Natural killer cell treated with Interleukin-12 subunit alpha and Interleukin-12 subunit beta and Interleukin-15 and Interleukin-18, amount 100 ng/mL, for 72 hours (primary cell): ENCODE measurements around the gene CFAP97D1. TPM values are rescaled to one million over a fixed set of nuclear protein-coding genes. Genes with fewer than 3 reads are reported as not detected.

Source experiments
- ATAC-seq, 2 donors: fragments of 150-1000 bp; cut with Tn5 transposase in 1 of 2; sonication (Bioruptor Pico), chemical (Tn5 transposase) in 1 of 2; 2 replicates each; pipeline ENCODE4 v1.10.0; 2021
- DNase-seq: peaks from one replicate; pipeline ENCODE4 v3.0.0; 2022; ENCODE audit warnings: low spot score
- H3K27ac Mint-ChIP-seq, 2 donors: 1 replicate in 1 of 2; 2 replicates in 1 of 2; pipeline ENCODE4 v1.8.0; 2022; ENCODE audit warnings: mixed read lengths in 2 of 2, mild to moderate bottlenecking in 1 of 2, moderate library complexity in 1 of 2
- H3K27me3 Mint-ChIP-seq, 2 donors: 1 replicate in 1 of 2; 2 replicates in 1 of 2; pipeline ENCODE4 v1.8.0; 2022; ENCODE audit warnings: mixed read lengths in 2 of 2
- H3K36me3 Mint-ChIP-seq: one replicate; pipeline ENCODE4 v1.8.0; 2022; ENCODE audit warnings: mixed read lengths
- H3K4me1 Mint-ChIP-seq, 2 donors: 1 replicate in 1 of 2; 2 replicates in 1 of 2; pipeline ENCODE4 v1.8.0; 2022; ENCODE audit warnings: low read depth in 2 of 2, mixed read lengths in 2 of 2, mild to moderate bottlenecking in 1 of 2
- H3K4me3 Mint-ChIP-seq: one replicate; pipeline ENCODE4 v1.8.0; 2022; ENCODE audit warnings: mixed read lengths
- H3K9me3 Mint-ChIP-seq: 2 replicates; pipeline ENCODE4 v1.8.0; 2022; ENCODE audit warnings: mixed read lengths
- total RNA-seq, 2 donors: library from RNA; stranded (reverse); gene quantifications; one replicate each; pipeline ENCODE4 v1.2.3, GENCODE V29; 2022

The CFAP97D1 gene
- total RNA-seq, 2 donors from 2014 or later, result not detected

DNA sequence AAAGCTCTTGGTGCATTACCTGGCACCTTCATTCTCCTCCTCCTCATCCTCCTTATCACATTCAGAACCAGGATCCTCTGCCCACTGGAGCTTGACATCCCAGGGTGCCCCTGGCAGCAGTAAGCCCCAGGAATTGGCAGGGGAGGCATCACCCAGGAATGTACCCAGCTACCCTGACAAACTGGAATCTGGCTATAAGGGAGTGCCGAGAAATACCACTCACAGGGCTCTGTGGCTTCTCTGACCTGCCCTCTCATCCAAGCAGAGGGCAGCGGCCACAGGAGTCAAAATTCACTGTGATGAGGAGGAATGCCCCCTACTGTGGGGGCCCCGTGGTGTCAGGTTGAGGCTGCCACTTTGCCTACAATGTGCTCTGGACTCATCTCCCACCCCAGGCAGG, 33.2 kb downstream of the CFAP97D1 start:
- H3K4me1 Mint-ChIP-seq, result no peaks in the 10 kb centered on the region
- ATAC-seq, result no peak

DNA sequence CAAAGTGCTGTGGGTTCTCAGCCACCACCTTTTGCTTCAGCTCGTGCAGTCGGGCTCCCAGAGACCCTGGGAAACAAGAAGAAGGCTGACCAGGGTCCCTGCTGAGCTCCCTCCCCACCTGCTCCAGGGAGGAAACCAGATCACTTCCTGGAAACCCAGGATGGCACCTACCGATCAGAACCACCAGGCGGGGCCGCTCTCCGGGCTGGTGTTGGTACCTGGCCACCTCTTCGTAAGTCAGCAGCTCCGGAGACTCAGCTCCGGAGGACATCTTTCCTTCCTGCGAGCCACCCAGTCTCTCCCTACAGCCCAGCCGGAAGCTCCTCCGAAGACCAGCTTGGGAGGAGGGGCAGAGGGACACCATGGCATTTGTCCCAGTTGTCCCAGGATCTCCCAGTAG, 33.8 kb downstream of the CFAP97D1 start:
- DNase-seq (no peak), ATAC-seq (no peak)
- no peaks in the 10 kb centered on the region for H3K4me1 Mint-ChIP-seq
- no peaks in the 10 kb centered on the region for H3K36me3 Mint-ChIP-seq
- H3K27me3 Mint-ChIP-seq, result peaks cover 7 to 14% of the 10 kb centered on the region in 2 donors
- no peak overlapping the region for H3K4me3 Mint-ChIP-seq
- no peak overlapping the region for H3K27ac Mint-ChIP-seq
- H3K9me3 Mint-ChIP-seq, result no peaks in the 10 kb centered on the region

More for the DNA sequence above, 33.2 kb downstream of the CFAP97D1 start:
- Mint-ChIP-seq H3K9me3 (no peaks in the 10 kb centered on the region), H3K27ac (no peak overlapping the region), H3K4me3 (no peak overlapping the region), H3K27me3 (peaks cover 7 to 14% of the 10 kb centered on the region in 2 donors), H3K36me3 (no peaks in the 10 kb centered on the region)
- no peak for DNase-seq

DNA sequence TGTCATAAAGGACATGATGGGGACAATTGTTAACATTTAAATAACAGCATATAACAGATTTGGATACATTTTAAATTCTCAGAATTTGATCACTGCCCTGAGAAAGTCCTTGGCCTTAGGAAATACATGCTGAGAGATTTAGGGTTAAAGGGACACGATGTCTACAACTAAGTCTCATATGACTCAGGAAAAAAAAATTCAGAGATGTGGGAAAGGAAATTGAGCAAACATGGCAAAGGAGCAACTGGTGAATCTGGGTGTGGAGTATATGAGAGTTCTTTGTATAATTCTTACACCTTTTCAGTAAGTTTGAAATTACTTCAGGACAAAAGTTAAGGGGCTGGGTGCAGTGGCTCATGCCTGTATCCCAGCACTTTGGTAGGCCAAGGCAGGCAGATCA, 34.5 kb downstream of the CFAP97D1 start:
- H3K27me3 Mint-ChIP-seq, result peaks cover 7 to 14% of the 10 kb centered on the region in 2 donors
- H3K36me3 Mint-ChIP-seq, result no peaks in the 10 kb centered on the region
- H3K9me3 Mint-ChIP-seq, result no peaks in the 10 kb centered on the region
- no peak for ATAC-seq
- no peak for DNase-seq
- no peak overlapping the region for H3K27ac Mint-ChIP-seq
- no peak overlapping the region for H3K4me3 Mint-ChIP-seq
- no peaks in the 10 kb centered on the region for H3K4me1 Mint-ChIP-seq

DNA sequence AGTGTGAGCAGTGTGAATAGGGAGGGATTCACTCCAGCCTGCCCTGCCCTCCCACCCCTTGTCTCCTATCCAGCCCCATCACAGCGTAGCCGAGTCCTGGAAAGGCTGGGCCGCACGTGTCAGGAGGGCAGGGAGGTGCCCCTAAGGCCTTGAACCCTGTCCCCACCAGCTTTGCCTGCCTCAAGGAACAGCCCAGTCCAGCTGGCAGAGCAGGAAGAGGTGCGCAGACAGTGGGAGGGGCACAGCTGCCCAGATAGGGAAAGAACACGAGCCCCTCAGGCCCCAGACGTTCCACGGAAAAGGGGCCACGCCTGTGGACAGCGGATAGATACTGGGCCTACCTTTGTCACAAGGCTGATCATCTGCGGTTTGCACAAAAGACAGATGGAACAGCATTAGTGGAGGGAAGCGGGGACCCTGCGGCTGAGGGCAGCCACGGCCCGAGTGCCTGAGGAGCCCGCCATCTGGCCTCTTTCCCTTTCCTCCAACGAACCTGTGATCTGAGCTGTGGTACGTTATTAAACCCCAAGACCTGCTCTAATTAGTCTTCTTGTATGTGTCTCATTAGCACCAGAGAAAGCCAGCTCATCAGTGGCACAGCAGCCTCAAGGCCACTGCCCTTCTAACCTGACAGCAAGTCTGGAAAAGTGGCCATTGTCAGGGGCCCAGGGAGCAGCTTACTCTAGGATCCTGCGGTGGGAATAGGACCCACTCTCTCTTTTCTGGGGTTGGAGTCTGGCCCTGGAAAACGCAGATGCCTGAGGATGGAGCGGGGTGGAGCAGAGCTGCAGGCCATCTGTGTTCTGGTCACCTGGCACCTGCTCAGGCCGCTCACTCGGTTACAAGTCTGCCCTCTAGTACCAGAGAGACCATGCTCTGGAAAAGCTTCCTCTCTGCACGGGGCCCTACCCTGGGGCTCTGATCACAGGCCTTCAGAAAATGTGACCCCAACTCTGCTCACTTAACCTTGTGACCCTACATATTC, 36.4 kb downstream of the CFAP97D1 start:
- no peaks in the 10 kb centered on the region for H3K9me3 Mint-ChIP-seq
- H3K36me3 Mint-ChIP-seq, result no peaks in the 10 kb centered on the region
- DNase-seq (no peak), ATAC-seq (no peak)
- H3K4me3 Mint-ChIP-seq, result no peak overlapping the region
- H3K27me3 Mint-ChIP-seq, result peaks cover 7 to 13% of the 10 kb centered on the region in 2 donors
- no peak overlapping the region for H3K27ac Mint-ChIP-seq
- no peaks in the 10 kb centered on the region for H3K4me1 Mint-ChIP-seq

DNA sequence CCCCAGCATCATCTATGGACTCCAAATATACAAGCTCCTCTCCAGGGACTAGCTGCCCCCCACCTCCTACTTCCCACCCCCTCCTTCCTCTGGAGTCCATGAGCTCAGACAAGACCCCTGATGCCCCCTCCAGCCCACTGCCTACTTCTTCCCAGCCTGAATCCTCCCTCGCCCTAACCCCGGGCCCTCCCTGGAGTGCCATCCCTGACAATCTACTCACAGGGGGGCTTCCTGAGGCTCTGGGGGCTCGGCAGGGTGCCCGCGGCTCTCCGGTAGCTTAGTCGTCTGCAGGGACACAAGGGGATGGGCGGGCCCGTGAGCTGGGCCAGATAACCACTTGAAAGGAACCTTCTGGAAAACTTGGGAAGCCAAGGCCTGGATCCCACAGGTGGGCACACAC, 37.6 kb downstream of the CFAP97D1 start:
- ATAC-seq (no peak), DNase-seq (no peak)
- no peak overlapping the region for H3K27ac Mint-ChIP-seq
- no peaks in the 10 kb centered on the region for H3K9me3 Mint-ChIP-seq
- no peaks in the 10 kb centered on the region for H3K36me3 Mint-ChIP-seq
- H3K4me1 Mint-ChIP-seq, result no peaks in the 10 kb centered on the region
- no peak overlapping the region for H3K4me3 Mint-ChIP-seq
- peaks cover 0 to 7% of the 10 kb centered on the region in 2 donors for H3K27me3 Mint-ChIP-seq

DNA sequence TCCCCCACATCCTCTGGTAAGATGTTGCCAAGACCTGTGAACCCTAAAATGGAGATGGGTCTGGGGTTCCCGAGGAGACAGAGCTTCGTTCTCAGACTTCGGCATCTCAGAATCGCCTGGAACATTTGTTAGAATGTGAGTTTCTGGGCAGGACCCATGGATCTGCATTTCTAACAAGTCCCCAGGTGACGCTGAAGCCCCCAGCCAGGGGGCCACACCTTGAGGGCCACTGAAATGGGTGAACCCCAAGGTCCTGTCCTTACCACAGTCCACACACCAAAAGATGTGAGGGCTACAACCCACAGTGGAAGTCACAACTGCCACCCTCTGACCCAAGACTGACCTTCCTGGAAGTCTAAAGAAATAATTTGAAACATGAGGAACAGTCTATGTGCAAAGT, 38.7 kb downstream of the CFAP97D1 start:
- peaks cover 0 to 3% of the 10 kb centered on the region in 2 donors for H3K27me3 Mint-ChIP-seq
- ATAC-seq, result no peak
- H3K9me3 Mint-ChIP-seq, result no peaks in the 10 kb centered on the region
- DNase-seq, result no peak
- no peak overlapping the region for H3K4me3 Mint-ChIP-seq
- H3K27ac Mint-ChIP-seq, result no peak overlapping the region
- no peaks in the 10 kb centered on the region for H3K36me3 Mint-ChIP-seq
- no peaks in the 10 kb centered on the region for H3K4me1 Mint-ChIP-seq

DNA sequence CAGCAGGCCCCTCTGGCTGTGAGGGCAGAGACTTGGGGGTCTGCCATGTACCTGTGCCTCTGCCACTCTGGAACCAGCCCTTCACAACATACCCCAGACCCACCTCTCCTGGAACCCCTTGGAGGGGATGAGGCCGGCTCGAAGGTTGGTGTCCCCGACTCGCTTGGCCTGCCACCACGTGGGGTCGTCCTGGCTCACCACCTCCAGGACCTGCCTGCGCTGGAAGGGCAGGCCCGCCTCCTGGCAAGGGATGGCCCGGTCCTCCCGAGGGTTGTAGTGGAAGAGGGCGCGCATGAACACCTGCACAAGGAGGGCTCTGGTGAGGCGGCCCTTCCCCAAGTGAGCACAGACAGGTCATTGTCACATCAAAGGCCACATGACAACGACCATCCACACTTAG, 40.5 kb downstream of the CFAP97D1 start:
- Mint-ChIP-seq H3K4me3 (no peak overlapping the region), H3K9me3 (no peaks in the 10 kb centered on the region), H3K36me3 (no peaks in the 10 kb centered on the region), H3K27ac (no peak overlapping the region), H3K27me3 (peaks cover 0 to 3% of the 10 kb centered on the region in 2 donors), H3K4me1 (no peaks in the 10 kb centered on the region)
- ATAC-seq (no peak), DNase-seq (no peak)

DNA sequence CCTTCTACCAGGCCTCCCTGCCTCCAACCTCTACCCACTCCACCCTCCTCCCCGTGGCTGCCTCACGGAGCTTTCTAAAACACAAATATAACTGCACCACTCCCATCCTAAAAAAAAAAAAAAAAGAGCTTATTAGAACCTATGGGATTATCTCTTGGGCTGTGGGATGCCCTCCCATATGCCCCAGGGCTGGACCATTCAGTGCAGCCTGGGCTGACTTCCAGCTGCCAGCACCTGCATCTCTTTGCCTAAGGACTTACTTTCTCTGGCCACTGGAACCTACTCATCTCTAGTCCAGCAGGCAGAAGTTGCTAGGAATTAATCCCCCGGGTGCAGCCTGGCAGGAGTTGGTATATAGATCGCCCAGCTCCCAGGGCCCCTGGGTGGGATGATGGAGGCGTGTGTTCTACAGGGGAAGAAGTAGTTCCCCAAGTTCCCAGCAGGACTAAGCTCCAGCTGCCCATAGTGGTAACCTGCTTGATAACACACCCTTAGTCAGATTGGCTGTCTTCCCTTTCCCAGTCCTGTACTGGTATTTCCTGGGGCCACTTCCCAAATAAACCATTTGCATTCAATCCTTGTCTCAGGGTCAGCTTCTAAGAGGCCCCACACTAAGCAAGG, 42.4 kb downstream of the CFAP97D1 start:
- no peak for DNase-seq
- no peaks in the 10 kb centered on the region for H3K4me1 Mint-ChIP-seq
- peaks cover 0 to 3% of the 10 kb centered on the region in 2 donors for H3K27me3 Mint-ChIP-seq
- no peaks in the 10 kb centered on the region for H3K9me3 Mint-ChIP-seq
- ATAC-seq, result no peak
- no peak overlapping the region for H3K27ac Mint-ChIP-seq
- H3K4me3 Mint-ChIP-seq, result no peak overlapping the region
- H3K36me3 Mint-ChIP-seq, result no peaks in the 10 kb centered on the region

DNA sequence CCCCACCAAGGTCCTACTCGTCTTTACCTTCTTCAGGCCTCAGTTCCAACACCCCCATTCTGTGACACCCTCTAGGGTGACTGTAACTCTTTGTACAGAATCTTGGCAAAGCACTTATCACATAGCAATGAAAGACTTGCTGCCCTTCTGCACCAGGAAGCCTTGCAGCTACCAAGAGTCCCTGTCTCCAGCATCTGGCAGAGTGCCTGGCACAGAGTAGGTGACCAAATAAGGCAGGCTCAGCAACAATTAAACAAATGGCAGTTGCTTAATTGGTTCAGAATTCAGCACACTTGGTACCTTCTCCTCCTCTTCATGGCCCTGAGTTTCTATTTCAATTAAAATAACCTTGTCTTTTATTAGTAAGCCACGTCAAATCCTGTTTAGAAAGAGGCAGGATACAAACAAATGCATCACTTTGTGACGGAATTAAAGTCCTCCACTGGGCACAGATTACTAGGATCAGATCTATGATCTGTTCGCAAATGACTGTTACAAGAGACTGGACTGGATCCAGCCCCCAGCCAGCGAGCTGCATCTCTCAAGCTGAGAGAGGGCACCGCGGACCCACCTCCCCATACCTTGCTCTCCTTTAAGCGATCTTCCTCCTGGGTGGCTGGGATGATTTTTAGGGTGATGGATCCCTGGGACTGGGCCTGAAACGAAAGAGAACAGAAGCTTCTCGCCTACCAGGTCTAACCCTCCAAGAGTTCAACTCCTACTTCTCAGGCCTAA, 43.3 kb downstream of the CFAP97D1 start:
- no peak for ATAC-seq
- no peaks in the 10 kb centered on the region for H3K36me3 Mint-ChIP-seq
- no peaks in the 10 kb centered on the region for H3K4me1 Mint-ChIP-seq
- H3K4me3 Mint-ChIP-seq, result no peak overlapping the region
- no peak for DNase-seq
- peaks cover 0 to 3% of the 10 kb centered on the region in 2 donors for H3K27me3 Mint-ChIP-seq
- H3K27ac Mint-ChIP-seq, result no peak overlapping the region
- H3K9me3 Mint-ChIP-seq, result no peaks in the 10 kb centered on the region

DNA sequence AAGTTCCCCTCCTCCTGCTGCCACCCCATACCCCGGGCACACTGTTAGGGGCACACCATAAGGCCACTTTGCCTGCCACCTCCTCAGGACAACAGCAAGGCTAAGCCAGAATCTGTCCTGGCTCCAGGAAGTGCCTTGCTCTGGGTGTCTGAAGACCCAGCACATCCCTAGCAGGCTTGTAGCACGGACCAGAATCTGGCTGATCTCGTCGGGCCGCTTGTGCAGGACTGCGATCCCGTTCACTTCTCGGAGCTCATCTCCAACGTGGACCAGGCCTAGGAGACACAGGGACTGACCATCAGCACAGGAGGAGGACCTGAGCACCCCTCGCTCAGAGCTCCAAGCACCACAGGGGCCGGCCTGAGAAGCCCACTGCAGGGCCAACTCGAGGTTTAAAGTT, 45.3 kb downstream of the CFAP97D1 start:
- H3K4me3 Mint-ChIP-seq, result no peak overlapping the region
- H3K27me3 Mint-ChIP-seq, result peaks cover under 1 to 4% of the 10 kb centered on the region in 2 donors
- no peaks in the 10 kb centered on the region for H3K36me3 Mint-ChIP-seq
- H3K4me1 Mint-ChIP-seq, result peaks cover 0 to 2% of the 10 kb centered on the region in 2 donors
- DNase-seq (no peak), ATAC-seq (no peak)
- no peaks in the 10 kb centered on the region for H3K9me3 Mint-ChIP-seq
- no peak overlapping the region for H3K27ac Mint-ChIP-seq

DNA sequence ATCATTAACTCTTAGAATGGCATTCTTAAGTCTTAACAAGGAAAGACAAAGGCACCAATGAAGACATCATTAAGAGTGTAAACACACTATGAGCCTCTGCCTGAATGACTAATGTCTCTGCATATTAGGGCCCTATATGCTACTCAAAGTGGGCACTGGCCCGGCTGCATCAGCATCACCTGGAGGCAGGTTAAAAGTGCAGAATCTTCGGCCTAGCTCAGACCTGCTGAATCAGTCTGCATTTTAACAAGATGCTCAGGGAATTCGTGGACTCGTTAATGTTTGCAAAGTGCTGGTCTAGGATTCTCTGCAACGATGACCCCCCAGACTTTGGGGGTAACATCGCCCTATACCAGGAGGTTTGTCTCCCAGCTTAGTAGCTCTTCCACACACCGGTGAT, 46.0 kb downstream of the CFAP97D1 start:
- DNase-seq, result no peak
- Mint-ChIP-seq H3K9me3 (no peaks in the 10 kb centered on the region), H3K27me3 (peaks cover 7 to 8% of the 10 kb centered on the region in 2 donors), H3K4me1 (peaks cover 3 to 7% of the 10 kb centered on the region in 2 donors), H3K36me3 (no peaks in the 10 kb centered on the region), H3K27ac (no peak overlapping the region), H3K4me3 (no peak overlapping the region)
- no peak for ATAC-seq

DNA sequence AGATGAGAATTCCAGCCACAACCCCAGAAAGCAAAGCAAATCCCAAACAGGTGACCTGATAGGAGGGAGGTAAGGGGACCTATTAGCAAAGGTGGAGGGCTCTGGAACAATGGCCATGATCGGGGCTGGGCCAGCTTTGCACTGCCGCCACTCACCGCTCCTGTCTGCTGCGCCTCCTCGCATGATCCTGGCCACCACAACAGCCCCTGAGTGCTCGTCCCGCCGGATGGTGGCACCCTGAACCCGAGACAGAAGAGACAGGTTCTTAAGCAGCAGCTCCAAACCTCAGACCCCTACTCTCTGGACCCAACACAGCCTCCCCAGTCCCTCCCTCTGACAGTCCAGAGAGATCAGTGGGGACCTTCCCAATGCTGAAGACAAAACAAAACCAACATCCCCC, 47.4 kb downstream of the CFAP97D1 start:
- DNase-seq (no peak), ATAC-seq (no peak)
- H3K36me3 Mint-ChIP-seq, result no peaks in the 10 kb centered on the region
- no peak overlapping the region for H3K4me3 Mint-ChIP-seq
- peaks cover 11 to 17% of the 10 kb centered on the region in 2 donors for H3K27me3 Mint-ChIP-seq
- peaks cover 6 to 7% of the 10 kb centered on the region in 2 donors for H3K4me1 Mint-ChIP-seq
- H3K27ac Mint-ChIP-seq, result no peak overlapping the region
- H3K9me3 Mint-ChIP-seq, result no peaks in the 10 kb centered on the region

DNA sequence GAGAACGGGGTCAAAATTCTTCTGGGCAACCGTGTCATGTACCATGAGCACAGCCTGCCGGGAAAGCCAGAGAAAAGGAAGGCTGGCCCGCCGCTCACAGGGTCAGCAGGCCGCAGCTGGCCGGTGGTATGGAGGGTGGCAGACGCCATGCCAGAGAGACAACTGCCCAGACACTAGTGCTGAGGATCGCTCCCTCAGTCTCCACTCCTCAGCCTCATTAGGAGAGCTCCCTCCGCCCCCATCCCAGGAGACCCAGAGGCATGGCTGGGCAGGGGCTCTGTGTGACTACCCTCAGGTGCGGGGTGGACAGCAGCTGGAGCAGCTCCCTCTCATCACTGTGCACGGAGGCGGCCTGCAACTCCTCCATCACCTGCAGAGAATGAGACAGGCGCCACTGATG, 49.5 kb downstream of the CFAP97D1 start:
- no peak overlapping the region for H3K4me3 Mint-ChIP-seq
- H3K27ac Mint-ChIP-seq, result no peak overlapping the region
- no peaks in the 10 kb centered on the region for H3K36me3 Mint-ChIP-seq
- peaks cover 23 to 32% of the 10 kb centered on the region in 2 donors for H3K27me3 Mint-ChIP-seq
- no peaks in the 10 kb centered on the region for H3K9me3 Mint-ChIP-seq
- DNase-seq (no peak), ATAC-seq (no peak)
- peaks cover 12 to 14% of the 10 kb centered on the region in 2 donors for H3K4me1 Mint-ChIP-seq
